ENCODE data around the gene WDR35. TPM values are rescaled to one million over a fixed set of nuclear protein-coding genes. Genes with fewer than 3 reads are reported as not detected.

Gene WDR35
- polyA plus RNA-seq, 1 experiment: 9.1 TPM

GRCh38 chr2:19868224-19868623 lies 121.7 kb downstream of the WDR35 start:
- DNase-seq (ENCODE audit: low read depth, low spot score): no peak
- no peak for TF ChIP-seq CTCF (IDR thresholded peaks at IDR 0.05; ENCODE audit: low read depth, low read length)
- peak overlapping the region; percentile 53 for H3K4me3 ChIP-seq (ENCODE audit: low read depth, low read length)
- POLR2A ChIA-PET: no interaction called here
- no peaks in the 10 kb centered on the region; the same call in 1 of the 2 replicates for H3K9me3 ChIP-seq (ENCODE audit: control insufficient read depth, insufficient read depth, low read length)
- H3K27me3 ChIP-seq (ENCODE audit: control insufficient read depth, insufficient read depth, low read length): peaks cover 13% of the 10 kb centered on the region
- CTCF ChIA-PET: no interaction called here
- H3K27ac ChIP-seq (ENCODE audit: low read depth, low read length): no peak overlapping the region

- POLR2A ChIA-PET: interaction anchor here (0.6 kb wide), 1 partner anchor 519 kb away, joined by 3 read pairs; no protein-coding TSS in a partner anchor
- TF ChIP-seq CTCF (IDR thresholded peaks at IDR 0.05; ENCODE audit: low read depth, low read length): no peak
- Histone ChIP-seq H3K27me3 (ENCODE audit: control insufficient read depth, insufficient read depth, low read length) (peaks cover 13% of the 10 kb centered on the region), H3K4me3 (ENCODE audit: low read depth, low read length) (no peak overlapping the region), H3K9me3 (ENCODE audit: control insufficient read depth, insufficient read depth, low read length) (no peaks in the 10 kb centered on the region; the same call in 1 of the 2 replicates), H3K27ac (ENCODE audit: low read depth, low read length) (no peak overlapping the region)
- CTCF ChIA-PET: interaction anchor here (0.6 kb wide), 1 partner anchor 684 kb away, joined by 3 read pairs; no protein-coding TSS in a partner anchor
- DNase-seq (ENCODE audit: low read depth, low spot score): no peak
Measured at GRCh38 chr2:19866771-19867170, 123.1 kb downstream of the WDR35 start.

GRCh38 chr2:19865151-19865550 lies 124.8 kb downstream of the WDR35 start:
- CTCF ChIA-PET: interaction anchor here (5.0 kb wide), 1 partner anchor 496 kb away, joined by 50 read pairs; no protein-coding TSS in a partner anchor
- TF ChIP-seq CTCF (IDR thresholded peaks at IDR 0.05; ENCODE audit: low read depth, low read length): no peak
- Histone ChIP-seq H3K9me3 (ENCODE audit: control insufficient read depth, insufficient read depth, low read length) (no peaks in the 10 kb centered on the region; the same call in 1 of the 2 replicates), H3K4me3 (ENCODE audit: low read depth, low read length) (no peak overlapping the region), H3K27ac (ENCODE audit: low read depth, low read length) (no peak overlapping the region), H3K27me3 (ENCODE audit: control insufficient read depth, insufficient read depth, low read length) (peaks cover 13% of the 10 kb centered on the region)
- no peak for DNase-seq (ENCODE audit: low read depth, low spot score)
- POLR2A ChIA-PET: interaction anchor here (0.6 kb wide), 1 partner anchor 44 kb away, joined by 6 read pairs; no protein-coding TSS in a partner anchor

GRCh38 chr2:19864381-19864780 lies 125.5 kb downstream of the WDR35 start:
- TF ChIP-seq CTCF (IDR thresholded peaks at IDR 0.05; ENCODE audit: low read depth, low read length): no peak
- CTCF ChIA-PET: interaction anchor here (0.9 to 5.0 kb wide), 5 partner anchors 9 to 1344 kb away, joined by 3 to 50 read pairs (median 5); no protein-coding TSS in a partner anchor
- Histone ChIP-seq H3K9me3 (ENCODE audit: control insufficient read depth, insufficient read depth, low read length) (no peaks in the 10 kb centered on the region; the same call in 1 of the 2 replicates), H3K27ac (ENCODE audit: low read depth, low read length) (no peak overlapping the region), H3K27me3 (ENCODE audit: control insufficient read depth, insufficient read depth, low read length) (peaks cover 13% of the 10 kb centered on the region), H3K4me3 (ENCODE audit: low read depth, low read length) (no peak overlapping the region)
- no peak for DNase-seq (ENCODE audit: low read depth, low spot score)
- POLR2A ChIA-PET: no interaction called here

- POLR2A ChIA-PET: no interaction called here
- Histone ChIP-seq H3K27me3 (ENCODE audit: control insufficient read depth, insufficient read depth, low read length) (peaks cover 6% of the 10 kb centered on the region), H3K9me3 (ENCODE audit: control insufficient read depth, insufficient read depth, low read length) (no peaks in the 10 kb centered on the region; the same call in 1 of the 2 replicates), H3K4me3 (ENCODE audit: low read depth, low read length) (no peak overlapping the region), H3K27ac (ENCODE audit: low read depth, low read length) (no peak overlapping the region)
- no peak for DNase-seq (ENCODE audit: low read depth, low spot score)
- peak; percentile 82 for TF ChIP-seq CTCF (IDR thresholded peaks at IDR 0.05; ENCODE audit: low read depth, low read length)
- CTCF ChIA-PET: interaction anchor here (0.6 to 5.0 kb wide), 20 partner anchors 8 to 1475 kb away, joined by 3 to 50 read pairs (median 3); no protein-coding TSS in a partner anchor
Measured at GRCh38 chr2:19863303-19864041, 126.4 kb downstream of the WDR35 start.
